ENCODE measurements around the gene IL32. TPM values are rescaled to one million over a fixed set of nuclear protein-coding genes. Genes with fewer than 3 reads are reported as not detected.

Gene IL32
- total and polyA plus RNA-seq, 2 experiments from 2014 or later = 2.3 to 6.1 TPM

GRCh38 chr16:3073448-3073847 lies 8.0 kb downstream of the IL32 start (continued):
- TF ChIP-seq EZH2phosphoT487 (IDR thresholded peaks at IDR 0.05; ENCODE audit: unreplicated experiment) = no peak
- TF ChIP-seq CREB1 (CRISPR knock-in tag; IDR thresholded peaks at IDR 0.05; ENCODE audit: low read depth) = no peak
- TF ChIP-seq EZH2 (IDR thresholded peaks at IDR 0.05; ENCODE audit: low read depth, unreplicated experiment) = no peak
- TF ChIP-seq ZNF114 (CRISPR knock-in tag; IDR thresholded peaks at IDR 0.05) = no peak
- TF ChIP-seq JUNB (IDR thresholded peaks at IDR 0.05; ENCODE audit: unreplicated experiment) = no peak
- TF ChIP-seq NANOG (IDR thresholded peaks at IDR 0.05; ENCODE audit: borderline replicate concordance) = no peak
- TF ChIP-seq STAT1 (IDR thresholded peaks at IDR 0.05; ENCODE audit: unreplicated experiment) = no peak
- TF ChIP-seq ZNF331 (CRISPR knock-in tag; IDR thresholded peaks at IDR 0.05; ENCODE audit: low read depth) = no peak
- TF ChIP-seq POLR2AphosphoS5 (IDR thresholded peaks at IDR 0.05; ENCODE audit: low read depth) = no peak
- TF ChIP-seq REST (IDR thresholded peaks at IDR 0.05; ENCODE audit: unreplicated experiment) = no peak

- H3K4me2 ChIP-seq = no peak overlapping the region
- H3K4me1 Mint-ChIP-seq = peaks cover 44% of the 10 kb centered on the region
- DNase-seq (ENCODE audit: low spot score) = no peak
- H3K27me3 ChIP-seq (ENCODE audit: insufficient read depth) = no peaks in the 10 kb centered on the region
- no peak for ATAC-seq
- H3K27ac ChIP-seq (ENCODE audit: low read depth) = no peak overlapping the region
- peaks cover 9% of the 10 kb centered on the region for H3K4me1 ChIP-seq (ENCODE audit: insufficient read depth)
- no peak overlapping the region for H2AFZ ChIP-seq
- no peaks in the 10 kb centered on the region for H3K9me2 ChIP-seq (ENCODE audit: insufficient read depth)
- H3K27ac Mint-ChIP-seq = no peak overlapping the region
- no peaks in the 10 kb centered on the region for H3K36me3 ChIP-seq (ENCODE audit: insufficient read depth)
- H4K20me1 ChIP-seq (replicated peaks; ENCODE audit: insufficient read depth) = no peaks in the 10 kb centered on the region
- H3K4me3 ChIP-seq = no peak overlapping the region
- H3K27me3 Mint-ChIP-seq (ENCODE audit: insufficient read depth, low read depth, poor library complexity) = peaks cover 13% of the 10 kb centered on the region
- H3K9me3 Mint-ChIP-seq = no peaks in the 10 kb centered on the region; the same call in 2 of the 3 replicates
- no peaks in the 10 kb centered on the region for H3F3A ChIP-seq (replicated peaks; ENCODE audit: low read depth)
- H3K79me2 ChIP-seq (replicated peaks; ENCODE audit: insufficient read depth) = no peaks in the 10 kb centered on the region
- H3K4me3 Mint-ChIP-seq = no peak overlapping the region
- H3K36me3 Mint-ChIP-seq (ENCODE audit: low read depth) = peaks cover 22% of the 10 kb centered on the region
- no peak for TF ChIP-seq JUNB (IDR thresholded peaks at IDR 0.05; ENCODE audit: unreplicated experiment)
- no peak for TF ChIP-seq ETS1 (IDR thresholded peaks at IDR 0.05)
- TF ChIP-seq REST (IDR thresholded peaks at IDR 0.05; ENCODE audit: unreplicated experiment) = no peak
- no peak for TF ChIP-seq CREB1 (CRISPR knock-in tag; IDR thresholded peaks at IDR 0.05; ENCODE audit: low read depth)
- TF ChIP-seq POLR2AphosphoS5 (IDR thresholded peaks at IDR 0.05; ENCODE audit: low read depth) = no peak
- no peak for TF ChIP-seq CTCF (conservative IDR thresholded peaks at IDR 0.05; ENCODE audit: low read depth in 2 of 2)
- TF ChIP-seq ZNF114 (CRISPR knock-in tag; IDR thresholded peaks at IDR 0.05) = no peak
- no peak for TF ChIP-seq EZH2 (IDR thresholded peaks at IDR 0.05; ENCODE audit: low read depth, unreplicated experiment)
- no peak for TF ChIP-seq ZNF331 (CRISPR knock-in tag; IDR thresholded peaks at IDR 0.05; ENCODE audit: low read depth)
Measured at GRCh38 chr16:3074860-3075522, 9.6 kb downstream of the IL32 start.

Data from GM23338 (cell line).